Epithelial cell of prostate (primary cell): ENCODE measurements around the gene MIER1.

Source experiments
- DNase-seq: peaks from one replicate; pipeline ENCODE4 v3.0.0-alpha.2; 2011; ENCODE audit warnings: low read depth, low spot score
- H3K27ac ChIP-seq: fragments of 450-650 bp; 2 replicates; pipeline ENCODE4 v1.5.1; 2017; ENCODE audit warnings: mild to moderate bottlenecking

MIER1 gene

DNA sequence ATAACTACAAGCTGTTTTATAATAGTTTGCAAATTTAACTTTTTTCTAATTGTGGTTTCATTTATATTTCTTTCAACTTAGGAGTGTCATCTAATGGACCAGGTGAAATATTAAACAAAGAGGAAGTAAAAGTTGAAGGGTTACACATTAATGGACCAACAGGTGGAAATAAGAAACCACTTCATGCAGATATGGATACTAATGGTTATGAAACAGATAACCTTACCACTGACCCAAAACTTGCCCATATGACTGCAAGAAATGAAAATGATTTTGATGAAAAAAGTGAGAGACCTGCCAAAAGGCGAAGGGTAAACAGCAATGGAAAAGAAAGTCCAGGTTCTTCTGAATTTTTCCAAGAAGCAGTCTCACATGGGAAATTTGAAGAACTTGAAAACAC, 59.7 kb downstream of the MIER1 start:
- no peak for DNase-seq
- H3K27ac ChIP-seq: no peak overlapping the region

- no peak for DNase-seq
- no peak overlapping the region for H3K27ac ChIP-seq
Measured at GRCh38 chr1:66985835-66986234, 61.0 kb downstream of the MIER1 start.

DNA sequence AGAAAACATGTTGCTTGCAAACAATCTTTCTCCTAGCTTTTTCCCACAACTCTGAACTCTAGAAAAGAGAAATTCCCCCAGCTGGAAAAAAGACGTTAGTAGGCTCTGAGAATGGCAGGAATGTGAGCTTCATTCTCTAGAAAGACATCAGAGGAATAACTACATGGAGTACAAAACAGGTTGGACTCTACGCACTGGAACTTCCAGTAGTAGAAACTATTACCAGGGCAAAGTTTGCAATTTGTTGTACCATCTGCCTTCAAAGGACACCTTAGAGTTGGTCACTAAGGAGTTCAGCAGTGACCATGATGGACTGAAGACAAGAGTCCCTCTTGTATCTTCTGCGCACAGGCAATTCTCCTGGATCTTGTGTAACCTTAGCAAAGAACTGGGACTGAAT, 68.3 kb downstream of the MIER1 start:
- no peak for DNase-seq
- no peak overlapping the region for H3K27ac ChIP-seq

DNA sequence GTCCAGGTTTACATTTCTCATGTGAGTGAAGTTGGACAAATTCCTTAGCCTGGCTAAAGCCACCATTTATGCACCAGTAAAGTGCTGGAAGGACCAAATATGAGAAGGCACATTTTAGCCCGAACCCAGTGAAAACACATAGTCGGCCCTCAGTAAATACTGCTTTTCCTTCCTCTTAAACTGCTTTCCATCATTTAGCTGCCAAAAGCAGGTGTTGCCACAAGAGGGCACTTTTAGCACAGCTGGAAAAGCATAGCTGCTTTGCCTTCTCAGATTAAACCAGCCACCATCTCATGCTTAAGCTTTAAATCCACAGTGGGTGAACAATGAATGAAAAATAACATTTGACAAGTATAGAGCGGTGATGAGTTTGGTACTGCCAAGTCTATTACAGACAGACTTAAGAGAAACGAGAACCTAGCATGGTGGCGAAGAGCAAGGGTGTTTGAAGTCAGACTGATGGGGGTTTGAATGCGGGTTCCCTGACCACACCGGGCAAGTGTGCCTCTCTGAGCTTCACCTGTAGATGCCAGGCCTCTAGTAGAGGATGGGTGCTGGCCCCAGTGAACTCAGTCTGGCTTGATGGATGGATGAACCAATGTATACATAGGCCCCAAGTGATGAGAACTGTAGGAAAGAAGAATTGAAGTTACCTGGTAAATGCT, 71.4 kb downstream of the MIER1 start:
- H3K27ac ChIP-seq: no peak overlapping the region
- DNase-seq: no peak

DNA sequence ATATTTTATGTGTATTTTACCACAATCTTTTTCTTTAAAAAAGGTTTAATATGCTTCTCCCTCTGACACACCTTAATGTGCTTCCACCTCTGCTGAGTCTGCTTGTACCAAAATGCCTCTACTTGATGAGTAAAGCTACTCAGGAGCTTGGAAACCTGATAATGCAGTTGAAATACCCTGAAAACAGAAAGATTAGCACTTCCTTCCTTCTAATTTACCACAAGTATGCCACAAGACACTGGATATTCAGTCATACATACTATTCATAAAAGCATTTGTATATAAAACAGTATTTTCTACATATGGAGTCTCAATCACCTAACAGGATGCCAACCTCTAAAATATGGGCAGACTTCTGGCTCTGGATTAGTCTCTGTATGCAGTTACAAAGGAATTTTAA, 74.2 kb downstream of the MIER1 start:
- no peak overlapping the region for H3K27ac ChIP-seq
- no peak for DNase-seq

DNA sequence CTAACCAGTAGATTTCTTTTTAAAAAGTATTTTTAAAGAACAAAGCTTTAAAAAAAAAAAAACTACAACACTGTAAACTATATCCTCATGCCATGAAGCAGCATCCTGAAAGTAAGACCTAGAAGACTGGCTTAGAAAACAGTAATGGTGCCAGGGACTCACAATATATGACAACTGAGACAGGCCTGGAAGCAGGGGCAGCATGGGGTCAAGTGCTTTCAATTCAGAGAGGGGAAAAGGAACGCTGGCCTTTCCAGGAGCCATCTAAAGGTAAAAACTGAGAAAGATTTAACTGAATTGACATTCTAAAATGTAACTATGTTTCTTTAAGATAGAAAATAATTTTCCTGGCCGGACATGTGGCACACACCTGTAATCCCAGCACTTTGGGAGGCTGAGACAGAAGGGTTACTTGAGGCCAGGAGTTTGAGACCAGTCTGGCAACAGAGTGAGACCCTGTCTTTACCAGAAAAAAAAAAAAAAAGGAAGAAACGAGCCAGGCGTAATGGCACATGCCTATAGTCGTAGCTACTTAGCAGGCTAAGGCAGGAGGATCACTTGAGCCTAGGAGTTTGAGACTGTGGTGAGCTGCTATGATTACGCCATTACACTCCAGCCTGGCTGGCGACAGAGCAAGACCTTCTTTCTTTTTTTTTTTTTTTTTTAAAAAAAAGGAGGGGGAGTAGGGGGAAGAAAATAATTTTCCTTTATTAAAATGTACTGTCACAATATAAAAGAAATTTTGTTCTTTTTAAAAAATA, 75.0 kb downstream of the MIER1 start:
- no peak for DNase-seq
- H3K27ac ChIP-seq: no peak overlapping the region

DNA sequence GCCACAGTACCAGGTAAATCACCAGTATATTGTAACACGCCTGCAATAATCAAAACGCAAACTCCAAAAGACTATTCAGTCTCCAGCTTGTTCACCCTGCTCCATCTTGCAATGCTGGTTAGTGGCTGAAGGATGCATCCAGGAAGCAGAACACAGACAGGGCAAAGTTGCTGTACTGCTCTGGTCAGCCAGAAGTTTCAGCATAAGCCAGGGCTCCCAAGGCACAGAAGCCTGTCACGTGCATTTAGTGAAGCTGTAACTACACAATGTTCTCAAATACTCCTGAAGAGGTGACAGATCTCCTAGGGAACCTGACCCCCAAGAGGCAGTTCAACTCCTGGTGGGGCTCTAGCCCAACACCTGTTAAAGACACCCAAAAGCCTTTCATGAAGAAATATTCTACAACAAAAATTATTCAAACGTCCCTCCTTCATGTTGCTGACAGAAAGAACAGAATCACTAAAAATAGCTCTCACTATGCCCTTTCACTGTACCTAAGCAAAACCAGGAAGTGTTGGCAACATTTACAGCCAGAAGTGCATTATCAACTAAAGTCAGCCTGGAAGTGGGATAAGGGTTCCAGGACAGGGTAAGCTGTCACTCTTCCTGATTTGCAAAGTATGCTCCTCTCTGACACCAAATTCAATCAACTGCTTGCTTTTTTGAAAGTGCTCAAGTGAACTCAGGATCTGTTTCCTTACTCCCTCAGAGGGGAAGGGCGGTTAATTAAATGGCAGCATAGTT, 77.1 kb downstream of the MIER1 start:
- DNase-seq: no peak
- H3K27ac ChIP-seq: no peak overlapping the region

- no peak overlapping the region for H3K27ac ChIP-seq
- DNase-seq: no peak
Measured at GRCh38 chr1:67004176-67004575, 79.4 kb downstream of the MIER1 start.

DNA sequence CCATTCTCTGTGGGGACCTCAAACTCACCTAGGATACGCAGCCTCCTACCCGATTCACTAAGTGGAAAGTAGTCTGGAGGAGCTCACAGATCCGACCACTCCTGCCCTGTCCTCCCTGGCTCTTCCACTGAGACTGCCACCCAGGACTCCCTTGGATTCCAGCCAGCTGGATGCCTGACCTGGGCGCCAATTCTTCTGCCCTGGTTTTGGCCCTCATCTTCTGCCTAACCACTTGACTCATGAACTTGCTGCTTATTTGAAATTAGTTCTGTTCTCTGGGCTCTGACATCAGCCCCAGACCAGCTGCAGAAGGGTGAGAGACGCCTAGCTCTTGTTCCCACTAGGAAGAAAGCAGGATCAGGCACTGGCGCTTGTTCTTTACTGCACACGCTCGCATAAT, 80.3 kb downstream of the MIER1 start:
- no peak for DNase-seq

GRCh38 chr1:67009792-67010191, 85.0 kb downstream of the MIER1 start:
- no peak for DNase-seq
- no peak overlapping the region for H3K27ac ChIP-seq

More for the DNA sequence above, 80.3 kb downstream of the MIER1 start:
- no peak overlapping the region for H3K27ac ChIP-seq

GRCh38 chr1:67013573-67013972, 88.8 kb downstream of the MIER1 start:
- peak; percentile 20 for DNase-seq
- H3K27ac ChIP-seq: no peak overlapping the region

DNA sequence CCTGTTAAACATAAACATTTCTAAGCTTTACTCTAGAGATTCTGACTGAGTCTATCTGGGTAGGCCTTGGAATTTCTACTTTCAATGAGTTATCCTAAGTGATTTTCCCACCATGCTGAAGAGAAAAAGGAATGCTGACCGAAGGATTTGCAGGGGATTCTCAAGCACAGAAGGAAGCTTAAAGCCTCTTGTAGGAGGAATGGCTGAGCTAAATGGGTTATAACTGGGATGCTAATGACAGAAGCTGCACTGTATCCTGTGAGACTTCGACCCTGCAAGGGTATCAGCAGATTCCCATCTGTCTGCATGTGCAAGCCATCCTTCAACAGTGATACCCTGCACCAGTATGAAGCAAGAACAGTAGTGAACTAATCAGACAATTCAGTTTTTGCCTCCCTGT, 93.8 kb downstream of the MIER1 start:
- DNase-seq: no peak
- no peak overlapping the region for H3K27ac ChIP-seq

DNA sequence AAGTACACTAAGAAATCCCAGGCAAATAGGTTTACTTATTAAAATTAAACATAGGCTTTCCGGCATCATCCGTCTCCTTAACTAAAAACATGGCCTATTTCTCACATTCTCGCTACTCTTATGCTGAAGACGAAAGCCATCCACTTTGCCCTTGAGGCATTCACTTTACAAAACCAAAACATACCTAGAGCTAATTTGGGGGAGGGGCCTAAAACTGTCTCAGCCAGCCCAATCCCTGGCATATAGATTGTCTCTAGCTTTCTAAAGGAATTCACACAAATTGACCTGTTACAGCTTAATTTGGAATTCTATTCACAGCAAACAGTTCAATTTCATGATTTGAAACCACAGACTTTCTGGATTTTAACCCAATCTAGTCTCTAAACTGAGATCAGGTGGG, 94.3 kb downstream of the MIER1 start:
- peak overlapping the region; percentile 33 for H3K27ac ChIP-seq
- no peak for DNase-seq

DNA sequence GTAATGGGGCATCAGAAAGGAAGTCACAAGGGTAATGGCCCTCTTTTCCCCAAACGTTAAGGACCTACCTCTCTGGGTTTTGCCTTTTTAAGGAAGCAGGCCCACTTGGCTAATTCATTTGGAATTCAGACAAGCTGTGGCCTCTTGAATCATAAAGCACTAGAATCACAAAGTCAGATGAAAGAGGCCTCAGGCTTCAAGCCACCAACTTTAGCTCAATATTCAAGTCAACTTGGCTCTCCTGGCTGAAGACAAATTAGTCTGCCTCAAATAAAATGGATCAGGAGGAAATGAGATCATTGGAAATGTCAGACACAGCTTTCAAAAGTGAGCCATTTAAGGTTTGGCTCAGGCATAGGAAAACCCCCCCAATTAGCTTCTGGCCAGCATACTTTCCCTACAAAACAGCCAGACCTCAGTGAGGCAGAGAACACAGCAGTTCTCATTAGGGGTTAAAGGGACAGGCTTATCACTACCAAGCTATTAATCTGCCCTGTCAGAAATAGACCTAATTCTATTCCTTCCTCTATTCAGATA, 94.9 kb downstream of the MIER1 start:
- DNase-seq: no peak
- H3K27ac ChIP-seq: peak overlapping the region; percentile 33

- peak overlapping the region; percentile 33 for H3K27ac ChIP-seq
- no peak for DNase-seq
Measured at GRCh38 chr1:67020304-67020703, 95.5 kb downstream of the MIER1 start.

DNA sequence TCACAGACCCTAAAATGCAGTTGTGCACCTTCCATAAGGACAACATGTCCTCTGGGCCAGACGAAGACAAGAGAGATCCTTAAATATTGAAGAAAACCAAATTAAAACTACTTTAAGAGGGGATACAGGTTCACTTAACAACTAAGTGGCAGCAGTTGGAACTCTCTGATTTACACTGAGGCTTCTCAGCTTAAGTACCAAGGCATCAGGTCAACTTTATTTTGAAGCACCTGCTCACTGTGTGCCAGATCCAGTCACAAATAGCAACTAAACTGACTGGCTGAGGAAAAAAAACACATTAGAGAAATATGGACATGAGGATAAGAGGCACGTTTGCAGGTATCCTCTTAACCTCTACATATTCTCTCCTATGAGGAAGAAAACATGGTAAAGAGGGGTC, 96.0 kb downstream of the MIER1 start:
- DNase-seq: no peak
- H3K27ac ChIP-seq: no peak overlapping the region

GRCh38 chr1:67029472-67029871, 104.7 kb downstream of the MIER1 start:
- no peak for DNase-seq
- no peak overlapping the region for H3K27ac ChIP-seq

GRCh38 chr1:67031121-67031858, 106.5 kb downstream of the MIER1 start:
- DNase-seq: no peak
- H3K27ac ChIP-seq: no peak overlapping the region

DNA sequence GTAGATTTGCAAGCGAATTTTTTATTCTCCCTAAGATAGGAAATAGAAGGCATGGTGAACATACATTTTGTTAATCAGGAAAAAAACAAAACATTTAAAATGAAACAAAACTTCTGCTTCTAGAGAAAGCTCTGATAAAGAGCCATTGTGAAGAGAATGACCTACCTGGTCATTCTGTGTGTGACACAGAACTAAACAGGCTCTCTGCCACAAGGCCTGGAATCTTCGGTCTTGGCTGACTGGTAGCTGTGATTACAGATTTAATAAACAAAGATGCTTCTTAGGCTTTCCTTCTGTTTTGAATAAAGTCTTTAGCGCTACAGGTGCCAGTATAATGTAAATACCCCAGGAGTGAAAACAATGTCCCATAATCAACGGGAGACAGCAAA, 107.1 kb downstream of the MIER1 start:
- no peak for DNase-seq
- H3K27ac ChIP-seq: no peak overlapping the region
